AG04449 (cell line): ENCODE results near the gene ARL8A.

Source experiments
- CTCF ChIA-PET: fragments of 350-600 bp; formaldehyde crosslinking; extraction: SDS; loops from one replicate; lab custom pipeline; 2021; ENCODE audit warnings: antibody characterized with exemption; lab: Yijun Ruan, JAX
- POLR2A ChIA-PET: fragments of 400-600, 350-600 bp; formaldehyde crosslinking; extraction: SDS; loops from one replicate; lab custom pipeline; 2020; ENCODE audit warnings: antibody characterized with exemption, inconsistent platforms; lab: Yijun Ruan, JAX
- DNase-seq: peaks from one replicate; pipeline ENCODE4 v3.0.0-alpha.2; 2010; ENCODE audit warnings: low read depth, low spot score
- H3K4me3 ChIP-seq: 2 replicates; pipeline ENCODE4 v1.5.1; 2011; ENCODE audit warnings: low read depth, mild to moderate bottlenecking, control low read depth, low read length
- CTCF ChIP-seq: IDR thresholded peaks from one replicate; pipeline ENCODE4 v1.5.1; 2011; ENCODE audit warnings: mild to moderate bottlenecking, moderate library complexity, low read length, control low read depth, inconsistent platforms; ENCODE audit not compliant: insufficient read depth; ENCODE audit errors: missing control alignments

ARL8A gene

GRCh38 chr1:202107801-202108731 is 36.5 kb downstream of the ARL8A start:
- TF ChIP-seq CTCF: no peak
- ChIA-PET POLR2A (no interaction called here), CTCF (interaction anchor here (1.0 to 7.3 kb wide), 5 partner anchors 12 to 120 kb away, joined by 3 to 67 read pairs (median 4); partner anchors contain the start of gene GPR37L1)
- no peak for DNase-seq
- no peak overlapping the region for H3K4me3 ChIP-seq

GRCh38 chr1:202107321-202107761 is 37.2 kb downstream of the ARL8A start:
- CTCF ChIA-PET: interaction anchor here (1.0 to 7.3 kb wide), 5 partner anchors 13 to 119 kb away, joined by 3 to 67 read pairs (median 14); partner anchors contain the start of gene GPR37L1
- no peak for DNase-seq
- POLR2A ChIA-PET: no interaction called here
- no peak overlapping the region for H3K4me3 ChIP-seq
- no peak for TF ChIP-seq CTCF

DNA sequence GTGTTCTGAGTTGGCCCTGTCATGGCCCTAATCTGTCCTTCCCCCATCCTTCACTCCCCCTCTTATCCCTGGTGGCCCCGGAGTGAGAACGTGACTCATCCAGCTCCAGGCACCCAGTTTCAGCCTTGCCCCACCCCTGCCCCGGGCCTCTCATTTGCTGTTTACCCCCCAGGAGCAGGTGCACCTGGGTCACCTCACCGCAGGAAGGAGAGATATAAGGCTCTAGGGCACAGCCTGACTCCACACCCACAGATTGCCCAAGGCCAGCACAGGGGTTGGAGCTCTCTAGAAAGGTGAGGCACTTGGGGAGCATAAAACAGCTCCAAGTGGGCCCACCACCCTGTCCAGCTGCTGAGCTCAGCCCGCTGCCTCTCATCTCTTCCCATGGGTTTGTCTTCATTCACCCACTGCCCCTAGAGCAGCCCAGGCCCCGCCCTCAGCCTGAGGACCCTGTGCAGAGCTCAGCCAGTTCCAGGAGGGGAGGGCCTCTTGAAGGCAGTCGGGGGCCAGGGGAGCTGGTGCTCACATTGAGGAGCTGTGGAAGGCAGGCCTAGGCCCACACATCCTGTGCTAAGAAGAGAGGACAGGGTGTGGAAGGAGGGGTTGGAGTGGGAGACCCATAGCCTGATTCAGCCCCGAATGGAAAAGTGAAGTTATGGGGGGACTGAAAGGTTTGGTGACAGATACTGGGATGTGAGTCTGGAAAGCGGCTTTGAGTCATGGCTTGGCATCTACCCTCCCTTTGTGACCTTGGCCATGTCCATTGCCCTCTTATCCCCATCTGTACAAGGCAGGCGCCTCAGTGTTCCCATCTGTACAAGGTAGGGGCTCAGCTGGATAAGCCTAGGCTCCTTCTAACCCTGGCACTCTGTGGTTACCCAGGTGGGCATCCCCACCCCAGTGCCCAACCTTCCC is 37.9 kb downstream of the ARL8A start:
- POLR2A ChIA-PET: no interaction called here
- no peak for DNase-seq
- no peak overlapping the region for H3K4me3 ChIP-seq
- CTCF ChIA-PET: interaction anchor here (0.6 to 7.3 kb wide), 7 partner anchors 14 to 134 kb away, joined by 3 to 67 read pairs (median 8); partner anchors contain the start of gene GPR37L1
- TF ChIP-seq CTCF: no peak

DNA sequence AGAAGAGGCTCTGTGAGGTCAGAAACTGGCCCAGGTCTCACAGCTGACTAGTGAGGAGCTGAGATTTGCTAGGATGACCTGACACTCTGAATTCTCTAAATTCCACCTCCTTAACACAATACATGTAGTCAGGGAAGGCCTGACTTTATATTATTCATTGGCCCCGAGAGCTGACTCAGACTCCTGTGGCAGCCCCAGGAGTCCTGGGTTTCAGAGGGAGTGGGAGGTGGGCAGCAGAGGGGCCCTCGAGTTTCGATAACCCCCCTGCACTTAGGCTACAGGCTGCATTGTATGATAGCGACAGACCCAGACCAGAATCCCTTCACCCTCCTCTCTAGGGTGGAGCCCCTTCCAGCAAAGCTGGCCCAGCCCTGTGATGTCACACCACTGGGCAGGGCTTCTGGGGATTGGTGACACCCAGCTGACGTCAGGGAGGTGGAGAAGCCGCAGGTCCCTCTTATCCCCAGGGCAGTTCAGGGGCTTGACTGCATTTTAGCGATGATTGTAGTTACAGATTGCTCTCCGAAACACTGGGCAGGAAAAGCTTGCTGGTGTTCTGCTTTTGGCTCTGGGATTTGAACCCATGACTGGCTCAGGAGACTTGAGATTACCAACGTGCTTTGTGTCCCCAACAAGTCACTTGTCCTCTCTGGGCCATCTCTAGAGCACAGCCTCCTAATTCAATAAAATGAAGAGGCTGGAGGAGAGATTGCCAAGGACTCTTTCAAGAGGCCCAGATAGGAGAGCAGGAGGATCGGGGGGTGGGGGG is 38.8 kb downstream of the ARL8A start:
- CTCF ChIA-PET: interaction anchor here (0.6 to 7.3 kb wide), 6 partner anchors 15 to 133 kb away, joined by 3 to 67 read pairs (median 11); partner anchors contain the start of gene GPR37L1
- DNase-seq: no peak

DNA sequence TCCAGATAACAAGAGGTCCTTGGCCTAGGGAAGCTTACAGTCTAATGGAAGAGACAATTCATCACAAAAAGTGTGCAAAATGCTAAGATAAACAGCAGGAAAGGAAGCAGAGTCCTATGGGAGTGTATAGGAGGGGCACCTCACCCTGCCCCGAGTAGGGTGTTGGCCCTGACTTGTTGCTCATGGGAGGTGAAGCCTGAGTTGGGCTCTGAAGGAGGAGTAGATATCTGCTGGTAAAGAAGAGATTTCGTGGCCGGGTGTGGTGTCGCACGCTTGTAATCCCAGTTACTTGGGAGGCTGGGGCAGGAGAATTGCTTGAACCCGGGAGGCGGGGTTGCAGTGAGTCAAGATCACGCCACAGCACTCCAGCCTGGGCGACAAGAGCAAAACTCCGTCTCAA is 40.5 kb downstream of the ARL8A start:
- TF ChIP-seq CTCF: no peak
- ChIA-PET POLR2A (no interaction called here), CTCF (interaction anchor here (1.0 to 7.3 kb wide), 4 partner anchors 13 to 104 kb away, joined by 3 to 67 read pairs (median 16); partner anchors contain the start of gene GPR37L1)
- no peak overlapping the region for H3K4me3 ChIP-seq
- no peak for DNase-seq

More for the DNA sequence above, 38.8 kb downstream of the ARL8A start:
- H3K4me3 ChIP-seq: no peak overlapping the region
- no peak for TF ChIP-seq CTCF
- POLR2A ChIA-PET: no interaction called here
